Measurements from ENCODE around the gene ARRDC1.

The ARRDC1 gene

DNA sequence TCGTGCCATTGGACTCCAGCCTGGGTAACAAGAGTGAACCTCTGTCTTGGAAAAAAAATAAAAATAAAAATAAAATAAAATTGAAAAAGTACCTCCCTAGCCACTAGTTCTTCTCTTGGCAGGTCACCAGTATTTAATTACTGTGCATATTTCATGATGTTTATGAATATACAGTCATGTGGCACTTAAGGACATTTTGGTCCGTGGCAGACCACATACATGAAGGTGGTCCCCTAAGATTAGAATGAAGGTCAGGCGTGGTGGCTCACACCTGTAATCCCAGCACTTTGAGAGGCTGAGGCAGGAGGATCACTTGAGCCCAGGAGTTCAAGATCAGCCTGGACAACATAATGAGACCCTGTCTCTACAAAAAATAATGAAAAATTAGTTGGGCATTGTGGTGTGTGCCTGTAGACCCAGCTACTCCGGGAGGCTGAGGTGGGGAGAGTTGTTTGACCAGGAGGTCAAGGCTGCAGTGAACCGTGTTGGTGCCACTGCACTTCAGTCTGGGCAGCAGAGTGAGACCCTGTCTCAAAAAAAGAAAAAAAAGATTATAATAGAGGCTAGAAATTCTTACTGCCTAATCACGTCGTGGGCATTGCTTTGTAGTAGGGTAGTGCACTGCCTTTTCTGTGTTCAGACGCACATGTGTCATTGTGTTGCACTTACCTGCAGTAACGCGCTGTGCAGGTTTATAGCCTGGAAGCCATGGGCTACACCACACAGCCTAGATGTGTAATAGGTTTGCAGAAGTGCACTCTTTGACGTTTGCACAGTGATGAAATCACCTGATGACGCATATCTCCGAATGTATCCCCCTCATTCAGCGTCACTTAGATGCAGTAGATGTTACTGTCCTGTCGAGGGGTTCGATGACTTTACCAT lies 26.1 kb downstream of the ARRDC1 start:
- Mint-ChIP-seq H3K4me3 (no peak overlapping the region), H3K27ac (no peak overlapping the region), H3K9me3 (no peaks in the 10 kb centered on the region), H3K4me1 (ENCODE audit: low read depth) (peaks cover 61% of the 10 kb centered on the region), H3K36me3 (ENCODE audit: low read depth) (peaks cover 46% of the 10 kb centered on the region), H3K27me3 (no peaks in the 10 kb centered on the region)
- no peak for DNase-seq

DNA sequence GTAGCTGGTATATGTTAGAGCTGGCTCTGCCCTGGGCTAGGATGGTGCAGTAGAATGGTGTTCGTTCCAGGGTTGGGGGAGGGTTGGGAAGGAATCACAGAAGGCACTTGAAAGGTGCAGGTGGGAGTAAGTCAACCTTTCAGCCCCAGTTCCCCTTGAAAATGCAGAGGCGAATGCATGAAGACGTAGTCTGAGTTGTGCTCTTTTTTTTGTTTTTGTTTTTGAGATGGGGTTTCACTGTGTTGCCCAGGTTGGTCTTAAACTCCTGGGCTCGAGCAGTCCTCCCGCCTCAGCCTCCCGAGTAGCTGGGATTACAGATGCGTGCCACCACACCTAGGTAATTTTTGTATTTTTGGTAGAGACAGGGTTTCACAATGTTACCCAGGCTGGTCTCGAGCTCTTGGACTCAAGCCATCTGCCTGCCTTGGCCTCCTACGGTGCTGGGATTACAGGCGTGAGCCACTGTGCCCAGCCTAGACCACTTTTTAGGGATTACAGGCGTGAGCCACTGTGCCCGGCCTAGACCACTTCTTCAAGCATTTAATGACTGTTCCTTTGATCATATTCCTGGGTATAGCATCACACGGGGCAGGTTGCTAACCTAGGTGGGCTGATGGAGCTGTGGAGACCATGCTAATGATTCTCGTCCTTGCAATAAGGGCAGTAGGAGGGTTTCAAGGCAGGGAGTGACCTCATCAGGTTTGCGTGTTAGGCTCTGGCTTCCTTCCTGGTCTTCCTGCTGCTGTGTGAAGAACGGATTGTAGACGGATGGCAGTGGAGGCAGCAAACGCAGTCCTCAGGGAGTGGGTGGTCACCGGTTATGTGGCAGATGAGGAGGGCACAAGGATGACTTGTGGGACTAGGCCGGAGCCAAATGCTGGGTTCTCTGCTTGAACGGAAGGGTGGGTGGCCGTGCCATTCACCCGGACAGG lies 27.0 kb downstream of the ARRDC1 start:
- Mint-ChIP-seq H3K9me3 (no peaks in the 10 kb centered on the region), H3K36me3 (ENCODE audit: low read depth) (peaks cover 44% of the 10 kb centered on the region), H3K27ac (no peak overlapping the region), H3K27me3 (no peaks in the 10 kb centered on the region), H3K4me3 (no peak overlapping the region), H3K4me1 (ENCODE audit: low read depth) (peaks cover 60% of the 10 kb centered on the region)
- DNase-seq, result no peak

GRCh38 chr9:137634016-137634415 lies 28.5 kb downstream of the ARRDC1 start:
- Mint-ChIP-seq H3K4me3 (no peak overlapping the region), H3K27me3 (no peaks in the 10 kb centered on the region), H3K9me3 (no peaks in the 10 kb centered on the region), H3K27ac (no peak overlapping the region), H3K36me3 (ENCODE audit: low read depth) (peaks cover 48% of the 10 kb centered on the region), H3K4me1 (ENCODE audit: low read depth) (peaks cover 60% of the 10 kb centered on the region)
- no peak for DNase-seq

GRCh38 chr9:137638680-137639079 lies 33.2 kb downstream of the ARRDC1 start:
- no peak for DNase-seq
- no peaks in the 10 kb centered on the region for H3K27me3 Mint-ChIP-seq
- H3K4me3 Mint-ChIP-seq, result peak overlapping the region; percentile 71
- H3K9me3 Mint-ChIP-seq, result no peaks in the 10 kb centered on the region
- peaks cover 53% of the 10 kb centered on the region for H3K36me3 Mint-ChIP-seq (ENCODE audit: low read depth)
- peaks cover 51% of the 10 kb centered on the region for H3K4me1 Mint-ChIP-seq (ENCODE audit: low read depth)
- peak overlapping the region; percentile 84 for H3K27ac Mint-ChIP-seq

DNA sequence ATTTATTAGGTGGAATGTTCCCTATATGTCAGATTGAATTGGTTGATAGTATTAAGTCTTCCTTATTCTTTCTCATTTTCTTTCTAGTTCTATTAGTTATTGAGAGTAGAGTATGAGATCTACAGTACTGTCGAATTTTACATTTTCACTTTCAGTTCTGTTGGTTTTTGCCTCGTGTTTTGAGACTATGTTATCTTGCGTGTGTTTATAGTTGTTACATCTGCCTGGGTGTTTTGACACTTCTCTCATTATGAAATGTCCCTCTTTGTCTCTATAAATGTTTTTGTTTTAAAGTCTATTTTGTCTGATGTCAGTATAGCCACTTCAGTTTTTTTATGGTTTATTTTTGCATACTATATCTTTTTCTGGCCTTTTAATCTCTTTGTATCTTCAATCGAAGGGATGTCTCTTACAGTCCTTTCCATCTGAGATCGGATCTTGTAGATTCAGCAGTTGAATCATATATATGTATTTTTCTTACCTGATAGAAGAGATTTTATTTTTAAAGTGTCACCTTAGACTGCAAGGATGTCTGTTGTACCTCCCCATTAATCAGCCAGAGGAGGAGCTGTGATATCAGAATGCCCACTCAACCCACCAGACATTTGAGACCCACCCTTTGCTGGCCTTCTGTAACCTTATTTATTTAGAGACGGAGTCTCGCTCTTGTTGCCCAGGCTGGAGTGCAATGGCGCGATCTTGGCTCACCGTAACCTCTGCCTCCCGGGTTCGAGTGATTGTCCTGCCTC lies 34.0 kb downstream of the ARRDC1 start:
- DNase-seq, result no peak
- Mint-ChIP-seq H3K4me1 (ENCODE audit: low read depth) (peaks cover 50% of the 10 kb centered on the region), H3K9me3 (no peaks in the 10 kb centered on the region), H3K27me3 (no peaks in the 10 kb centered on the region), H3K4me3 (peak overlapping the region; percentile 71), H3K27ac (peak overlapping the region; percentile 84), H3K36me3 (ENCODE audit: low read depth) (peaks cover 51% of the 10 kb centered on the region)

- H3K9me3 Mint-ChIP-seq, result no peaks in the 10 kb centered on the region
- H3K36me3 Mint-ChIP-seq (ENCODE audit: low read depth), result peaks cover 57% of the 10 kb centered on the region
- H3K27me3 Mint-ChIP-seq, result no peaks in the 10 kb centered on the region
- DNase-seq, result no peak
- H3K27ac Mint-ChIP-seq, result peak overlapping the region; percentile 60
- H3K4me3 Mint-ChIP-seq, result no peak overlapping the region
- H3K4me1 Mint-ChIP-seq (ENCODE audit: low read depth), result peaks cover 57% of the 10 kb centered on the region
These were observed 35.4 kb downstream of the ARRDC1 start for GRCh38 chr9:137640862-137641261.

- Mint-ChIP-seq H3K4me1 (ENCODE audit: low read depth) (peaks cover 63% of the 10 kb centered on the region), H3K27ac (no peak overlapping the region), H3K9me3 (no peaks in the 10 kb centered on the region), H3K36me3 (ENCODE audit: low read depth) (peaks cover 65% of the 10 kb centered on the region), H3K27me3 (no peaks in the 10 kb centered on the region), H3K4me3 (no peak overlapping the region)
- no peak for DNase-seq
These were observed 36.7 kb downstream of the ARRDC1 start for GRCh38 chr9:137642118-137642601.

- H3K4me1 Mint-ChIP-seq (ENCODE audit: low read depth), result peaks cover 66% of the 10 kb centered on the region
- no peaks in the 10 kb centered on the region for H3K9me3 Mint-ChIP-seq
- H3K27ac Mint-ChIP-seq, result no peak overlapping the region
- no peak overlapping the region for H3K4me3 Mint-ChIP-seq
- H3K27me3 Mint-ChIP-seq, result no peaks in the 10 kb centered on the region
- no peak for DNase-seq
- H3K36me3 Mint-ChIP-seq (ENCODE audit: low read depth), result peaks cover 65% of the 10 kb centered on the region
These were observed 37.4 kb downstream of the ARRDC1 start for GRCh38 chr9:137642892-137643291.

DNA sequence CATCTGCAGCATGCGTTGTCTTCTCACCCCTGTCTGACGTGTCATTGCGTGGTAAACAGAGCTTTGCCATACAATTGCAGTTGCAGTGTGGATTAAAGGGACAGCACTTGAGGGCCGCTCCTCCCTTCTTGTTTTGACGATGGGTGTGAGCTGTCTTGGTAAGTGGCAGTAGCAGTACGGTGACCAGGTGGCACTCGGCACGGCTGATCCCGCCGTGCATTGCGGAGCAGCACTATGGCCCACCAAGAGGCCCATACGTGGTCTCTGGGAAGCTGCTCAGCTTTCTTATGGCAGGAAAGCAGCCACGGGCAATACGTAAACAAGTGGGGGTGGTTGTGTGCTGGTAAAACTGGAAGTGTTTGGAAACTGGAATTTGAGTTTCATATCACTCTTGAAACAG lies 38.4 kb downstream of the ARRDC1 start:
- peaks cover 71% of the 10 kb centered on the region for H3K36me3 Mint-ChIP-seq (ENCODE audit: low read depth)

DNA sequence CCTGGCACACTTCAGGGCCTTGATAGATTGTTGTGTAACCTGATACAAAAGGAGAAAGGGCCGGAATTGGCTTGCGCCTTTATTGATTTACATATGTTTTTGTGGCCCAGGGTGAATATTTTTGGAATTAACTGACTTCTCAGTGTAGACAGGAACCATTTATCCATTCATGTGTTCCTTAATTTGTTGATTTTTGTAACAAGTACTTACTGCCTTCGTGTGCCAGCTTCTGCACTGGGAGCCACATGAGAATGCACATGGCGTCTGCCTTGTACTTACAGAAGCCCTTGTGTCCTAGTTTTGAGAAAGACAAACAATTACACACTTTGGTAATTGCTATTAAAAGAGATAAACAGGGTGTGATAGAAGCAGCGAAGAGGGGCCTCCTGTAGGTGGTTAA lies 39.7 kb downstream of the ARRDC1 start:
- Mint-ChIP-seq H3K27ac (no peak overlapping the region), H3K27me3 (no peaks in the 10 kb centered on the region), H3K4me3 (no peak overlapping the region), H3K9me3 (no peaks in the 10 kb centered on the region), H3K36me3 (ENCODE audit: low read depth) (peaks cover 77% of the 10 kb centered on the region), H3K4me1 (ENCODE audit: low read depth) (peaks cover 57% of the 10 kb centered on the region)
- DNase-seq, result no peak

More for the DNA sequence above, 38.4 kb downstream of the ARRDC1 start:
- no peak overlapping the region for H3K4me3 Mint-ChIP-seq
- H3K9me3 Mint-ChIP-seq, result no peaks in the 10 kb centered on the region
- H3K27me3 Mint-ChIP-seq, result no peaks in the 10 kb centered on the region
- DNase-seq, result no peak
- peaks cover 60% of the 10 kb centered on the region for H3K4me1 Mint-ChIP-seq (ENCODE audit: low read depth)
- peak overlapping the region; percentile 52 for H3K27ac Mint-ChIP-seq

DNA sequence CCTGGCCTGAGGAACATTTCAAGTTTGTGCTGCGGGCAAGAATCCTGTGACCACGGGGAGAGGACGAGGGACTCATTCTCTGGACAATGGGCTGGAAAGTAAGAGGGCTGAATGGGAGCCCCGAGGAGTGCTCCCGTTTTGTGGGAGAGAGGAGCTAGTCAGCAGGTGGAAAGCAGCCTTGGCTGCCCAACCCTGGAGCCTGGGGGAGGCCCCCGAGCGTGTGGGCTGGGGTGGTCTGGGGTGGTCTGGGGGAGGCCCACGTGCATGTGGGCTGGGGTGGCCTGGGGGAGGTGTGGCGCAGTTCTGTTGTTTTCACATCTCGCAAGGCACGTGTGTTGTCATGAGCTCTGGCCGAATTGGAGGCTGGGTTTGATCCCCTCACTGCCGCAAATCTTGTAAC lies 40.9 kb downstream of the ARRDC1 start:
- H3K27ac Mint-ChIP-seq, result no peak overlapping the region
- no peaks in the 10 kb centered on the region for H3K27me3 Mint-ChIP-seq
- no peaks in the 10 kb centered on the region for H3K9me3 Mint-ChIP-seq
- no peak overlapping the region for H3K4me3 Mint-ChIP-seq
- peaks cover 58% of the 10 kb centered on the region for H3K4me1 Mint-ChIP-seq (ENCODE audit: low read depth)
- no peak for DNase-seq
- peaks cover 78% of the 10 kb centered on the region for H3K36me3 Mint-ChIP-seq (ENCODE audit: low read depth)

- Mint-ChIP-seq H3K27ac (peak overlapping the region; percentile 22), H3K4me3 (peak overlapping the region; percentile 16), H3K9me3 (no peaks in the 10 kb centered on the region), H3K27me3 (no peaks in the 10 kb centered on the region), H3K4me1 (ENCODE audit: low read depth) (peaks cover 54% of the 10 kb centered on the region), H3K36me3 (ENCODE audit: low read depth) (peaks cover 80% of the 10 kb centered on the region)
- DNase-seq, result no peak
These were observed 41.7 kb downstream of the ARRDC1 start for GRCh38 chr9:137647096-137647714.

DNA sequence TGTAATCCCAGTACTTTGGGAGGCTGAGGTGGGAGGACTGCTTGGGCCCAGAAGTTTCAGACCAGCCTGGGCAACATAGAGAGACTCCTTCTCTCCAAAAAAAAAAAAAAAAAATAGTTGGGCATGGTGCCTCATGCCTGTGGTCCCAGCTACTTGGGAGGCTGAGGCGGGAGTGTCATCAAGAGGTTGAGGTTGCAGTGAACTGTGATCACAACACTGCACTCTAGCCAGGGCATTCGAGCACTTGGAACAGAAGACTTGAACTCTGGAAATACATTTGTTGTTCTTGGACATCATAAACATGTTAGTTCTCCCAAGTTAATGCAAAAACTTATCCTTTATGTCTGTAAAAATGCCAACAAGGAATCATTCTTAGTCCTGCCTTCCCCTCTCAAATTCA lies 42.9 kb downstream of the ARRDC1 start:
- Mint-ChIP-seq H3K4me3 (no peak overlapping the region), H3K36me3 (ENCODE audit: low read depth) (peaks cover 80% of the 10 kb centered on the region), H3K4me1 (ENCODE audit: low read depth) (peaks cover 52% of the 10 kb centered on the region), H3K27ac (no peak overlapping the region), H3K9me3 (no peaks in the 10 kb centered on the region), H3K27me3 (no peaks in the 10 kb centered on the region)
- DNase-seq, result no peak

DNA sequence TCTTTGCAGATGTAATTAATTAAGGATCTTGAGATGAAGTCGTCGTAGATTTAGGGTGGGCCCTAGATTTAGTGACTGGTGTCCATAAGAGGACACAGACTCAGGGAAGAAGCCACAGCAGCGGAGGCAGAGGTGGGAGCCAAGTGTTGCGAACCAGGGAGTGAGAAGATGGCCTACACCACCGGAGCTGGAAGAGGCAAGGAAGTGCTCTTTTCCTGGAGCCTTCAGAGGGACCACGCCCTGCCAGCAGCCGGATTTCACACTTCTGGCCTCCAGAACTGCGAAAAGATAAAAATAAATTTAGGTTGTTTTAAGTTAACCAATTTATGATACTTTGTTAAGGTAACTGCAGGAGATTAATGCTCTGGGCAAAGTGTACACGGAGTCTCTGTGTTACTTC lies 44.1 kb downstream of the ARRDC1 start:
- Mint-ChIP-seq H3K27me3 (no peaks in the 10 kb centered on the region), H3K4me1 (ENCODE audit: low read depth) (peaks cover 49% of the 10 kb centered on the region), H3K9me3 (no peaks in the 10 kb centered on the region), H3K4me3 (no peak overlapping the region), H3K27ac (no peak overlapping the region), H3K36me3 (ENCODE audit: low read depth) (peaks cover 84% of the 10 kb centered on the region)
- no peak for DNase-seq

Data from activated T-cell treated with anti-CD3 and anti-CD28 coated beads, Interleukin-2, amount 50 U/mL, for 24 hours (primary cell).